ENCODE data around the gene LRRC14B. TPM values are rescaled to one million over a fixed set of nuclear protein-coding genes. Genes with fewer than 3 reads are reported as not detected.

Gene LRRC14B
- polyA plus RNA-seq (2014; cell fraction: cytosol; rRNA removed): 0.14 and 0.38 TPM in 2 replicates
- polyA plus RNA-seq (2014; cell fraction: nucleus; rRNA removed): not detected in 2 replicates

DNA sequence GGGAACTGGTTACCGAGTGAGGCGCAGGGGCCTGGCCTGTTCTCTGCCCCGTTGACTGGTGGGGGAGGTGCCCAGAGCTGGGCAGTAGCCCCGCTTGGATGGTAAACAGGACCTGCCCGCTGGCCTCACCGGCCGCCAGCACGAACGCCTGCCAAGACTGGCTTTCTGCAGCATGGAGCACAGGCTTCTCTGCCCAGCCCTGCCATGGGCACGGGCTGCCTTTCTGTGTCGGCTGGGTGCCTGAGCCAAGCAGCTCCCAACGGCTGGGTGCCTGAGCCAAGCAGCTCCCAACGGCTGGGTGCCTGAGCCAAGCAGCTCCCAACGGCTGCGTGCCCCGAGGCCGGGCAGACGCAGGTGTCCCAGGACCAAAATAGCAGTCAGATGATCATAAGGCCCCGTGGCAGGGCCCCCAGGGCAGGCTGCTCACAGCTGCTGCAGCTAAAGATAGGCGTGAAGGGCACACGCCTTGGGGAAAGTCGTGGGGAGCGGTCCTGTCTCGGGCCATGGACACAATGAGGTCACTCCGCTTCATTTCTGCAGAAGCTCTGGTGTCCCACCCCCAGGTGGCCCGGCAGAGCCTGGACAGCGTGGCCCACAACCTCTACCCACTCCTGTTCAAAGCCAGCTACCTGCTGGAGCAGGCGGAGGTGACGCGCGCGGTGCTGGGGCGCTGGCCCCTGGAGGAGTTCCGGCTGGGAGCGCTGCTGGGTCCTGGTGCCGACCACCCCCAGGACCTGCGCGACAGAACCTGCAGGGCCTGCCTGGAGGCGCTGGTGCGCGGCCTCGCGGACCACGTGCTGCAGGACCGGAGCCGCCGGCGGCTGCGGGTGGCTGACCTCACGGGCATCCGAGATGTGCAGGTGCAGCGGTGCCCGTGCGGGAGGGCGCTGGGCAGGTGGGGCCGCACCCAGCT lies at the start of gene LRRC14B:
TSS of gene LRRC14B (plus strand) at position 460 of the 913 bp plus-strand sequence. CDS start at position 504, 44 bp downstream.
- no peak for DNase-seq (ENCODE audit: low spot score)

DNA sequence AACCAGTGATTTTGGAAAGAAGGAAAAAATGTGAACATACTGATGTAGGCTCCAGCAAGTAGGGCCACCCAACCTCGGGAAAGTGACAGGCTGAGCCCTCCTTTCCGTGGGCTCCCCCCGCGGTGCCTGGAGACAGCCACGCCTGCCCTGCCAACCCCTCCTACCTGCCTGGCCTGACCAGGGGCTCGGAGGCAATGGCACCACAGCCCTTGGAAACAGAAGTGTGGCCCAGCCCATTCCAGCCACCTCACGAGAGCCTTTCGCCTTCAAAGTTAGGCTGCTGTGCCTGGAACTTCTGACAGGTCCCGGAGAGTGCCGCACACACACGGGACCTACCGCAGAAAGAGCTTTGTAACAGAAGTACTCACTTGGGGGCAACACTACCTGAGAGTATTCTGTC lies 49.5 kb upstream of the LRRC14B start:
- no peak for DNase-seq (ENCODE audit: low spot score)

DNA sequence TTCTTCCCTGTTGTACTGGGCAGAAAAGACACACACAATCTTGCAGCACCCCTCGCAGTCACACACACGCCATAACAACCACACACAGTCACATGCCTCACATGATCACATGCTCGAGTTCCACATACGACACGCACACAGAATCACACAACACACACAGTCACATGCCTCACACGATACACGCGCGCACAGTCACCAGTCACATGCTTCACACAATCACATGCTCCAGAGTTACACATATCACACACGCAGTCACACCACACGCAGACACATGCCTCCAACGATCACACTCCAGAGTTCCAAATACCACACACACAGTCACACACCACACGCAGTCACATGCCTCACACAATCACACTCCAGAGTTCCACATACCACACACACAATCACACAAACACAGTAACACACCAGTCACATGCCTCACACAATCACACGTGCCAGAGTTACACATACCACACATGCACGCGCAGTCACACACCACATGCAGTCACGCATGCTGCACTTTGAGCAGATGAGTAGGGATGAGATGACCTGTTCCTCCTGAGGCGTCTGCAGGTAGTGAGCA lies 49.0 kb upstream of the LRRC14B start:
- DNase-seq (ENCODE audit: low spot score): no peak

DNA sequence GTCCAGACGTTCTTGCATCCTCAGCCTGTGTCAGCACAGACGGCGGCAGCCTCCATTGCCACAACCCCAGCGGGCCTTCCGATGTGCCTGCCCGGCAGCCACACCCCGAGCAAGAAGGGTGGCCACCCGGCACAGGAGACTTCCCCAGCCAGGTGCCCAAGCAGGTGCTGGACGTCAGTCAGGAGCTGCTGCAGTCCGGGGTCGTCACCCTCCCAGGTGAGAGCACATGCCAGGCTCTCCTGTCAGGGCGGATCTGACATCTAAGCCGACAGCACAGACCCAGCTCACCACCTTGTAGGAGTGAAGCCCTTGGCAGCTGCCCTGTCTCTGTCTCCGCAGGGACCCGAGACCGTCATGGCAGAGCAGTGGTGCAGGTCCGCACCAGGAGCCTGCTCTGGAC lies 48.3 kb upstream of the LRRC14B start:
- DNase-seq (ENCODE audit: low spot score): no peak

- no peak for DNase-seq (ENCODE audit: low spot score)
Measured at GRCh38 chr5:144941-145340, 46.4 kb upstream of the LRRC14B start.

DNA sequence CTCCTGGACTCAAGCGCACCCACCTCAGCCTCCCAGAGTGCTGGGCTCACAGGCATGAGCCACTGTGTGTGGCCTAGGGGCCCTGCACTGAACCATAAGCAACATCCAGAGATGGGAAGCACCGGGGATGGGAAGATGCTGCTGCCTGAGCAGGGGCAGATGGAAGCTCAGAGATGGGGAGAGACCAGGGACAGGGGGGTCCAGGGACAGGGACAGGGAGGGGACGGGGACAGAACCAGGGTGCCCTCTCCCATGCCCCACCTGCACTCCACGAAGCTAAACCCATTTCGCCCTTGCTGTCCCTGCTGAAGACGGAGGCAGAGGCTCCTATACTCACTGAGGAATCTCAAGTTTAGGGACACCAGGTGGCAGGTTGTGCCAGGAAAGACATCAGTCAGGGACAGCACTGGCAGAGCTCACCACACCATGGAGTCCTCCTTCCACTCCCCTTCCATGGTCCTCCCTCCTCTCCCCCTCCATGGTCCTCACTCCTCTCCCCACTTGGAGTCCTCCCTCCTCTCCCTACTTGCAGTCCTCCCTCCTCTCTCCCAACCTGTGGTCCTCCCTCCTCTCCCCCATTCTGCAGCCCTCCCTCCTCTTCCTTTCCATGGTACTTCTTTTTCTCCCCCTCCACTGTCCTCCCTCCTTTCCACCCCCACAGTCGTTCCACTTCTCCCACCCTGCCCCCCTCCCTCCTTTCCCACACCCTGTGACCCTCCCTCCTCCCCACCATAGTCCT lies 45.5 kb upstream of the LRRC14B start:
- DNase-seq (ENCODE audit: low spot score): no peak

- DNase-seq (ENCODE audit: low spot score): no peak
Measured at GRCh38 chr5:147751-148150, 43.5 kb upstream of the LRRC14B start.

GRCh38 chr5:149745-150485 lies 41.4 kb upstream of the LRRC14B start:
- no peak for DNase-seq (ENCODE audit: low spot score)

GRCh38 chr5:150746-151145 lies 40.5 kb upstream of the LRRC14B start:
- DNase-seq (ENCODE audit: low spot score): no peak

DNA sequence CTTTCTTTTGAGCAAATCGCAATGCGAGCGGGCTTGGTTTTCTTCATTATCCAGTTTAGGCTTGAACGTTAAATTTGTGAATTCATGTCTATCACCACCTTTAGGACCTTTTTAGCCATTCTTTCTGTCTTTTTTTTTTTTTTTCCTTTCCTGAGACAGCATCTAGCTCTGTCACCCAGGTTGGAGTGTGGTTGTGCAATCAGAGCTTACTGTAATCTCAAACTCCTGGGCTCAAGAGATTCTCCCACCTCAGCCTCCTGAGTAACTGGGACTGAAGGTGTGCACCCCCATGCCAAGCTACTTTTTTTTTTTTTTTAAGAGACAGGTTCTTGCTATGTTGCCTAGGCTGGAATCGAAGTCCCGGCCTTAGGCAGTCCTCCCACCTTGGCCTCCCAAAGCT lies 39.2 kb upstream of the LRRC14B start:
- no peak for DNase-seq (ENCODE audit: low spot score)

DNA sequence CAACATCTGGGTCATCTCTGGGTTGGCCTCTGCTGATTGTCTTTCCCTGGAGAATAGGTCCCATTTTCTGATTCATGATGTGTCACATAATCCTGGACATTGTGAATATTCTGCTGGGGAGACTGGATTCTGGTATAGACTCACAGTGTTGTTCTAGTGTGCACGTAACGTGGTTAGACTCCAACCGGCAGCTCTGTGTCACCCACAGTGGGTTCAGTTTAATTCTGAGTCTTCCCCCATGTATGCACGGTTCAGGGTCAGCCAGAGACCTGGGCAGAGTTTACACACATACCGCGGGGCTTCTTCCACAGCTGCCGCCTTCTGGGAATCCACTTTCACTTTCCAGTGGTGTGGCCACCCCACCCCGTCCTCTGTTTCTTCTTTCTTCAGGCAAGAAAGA lies 38.0 kb upstream of the LRRC14B start:
- no peak for DNase-seq (ENCODE audit: low spot score)

DNA sequence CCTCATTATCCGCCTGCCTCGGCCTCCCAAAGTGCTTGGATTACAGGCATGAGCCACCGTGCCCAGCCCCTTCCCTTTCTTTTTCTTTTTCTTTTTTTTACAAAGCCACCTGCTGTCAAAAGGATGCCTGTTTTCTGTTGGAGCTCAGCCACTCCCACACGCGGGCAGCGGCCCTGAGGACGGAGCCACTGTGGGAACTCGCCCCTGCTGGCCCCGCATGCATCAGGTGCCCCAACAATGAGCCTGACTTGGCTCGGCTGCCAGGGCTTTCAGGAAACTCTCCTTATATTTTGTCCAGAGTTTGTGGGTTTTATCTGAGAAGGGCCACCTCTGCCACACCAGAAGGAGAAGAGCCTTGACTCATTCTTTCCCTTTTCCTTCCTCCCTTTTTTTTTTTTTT lies 37.1 kb upstream of the LRRC14B start:
- DNase-seq (ENCODE audit: low spot score): no peak

DNA sequence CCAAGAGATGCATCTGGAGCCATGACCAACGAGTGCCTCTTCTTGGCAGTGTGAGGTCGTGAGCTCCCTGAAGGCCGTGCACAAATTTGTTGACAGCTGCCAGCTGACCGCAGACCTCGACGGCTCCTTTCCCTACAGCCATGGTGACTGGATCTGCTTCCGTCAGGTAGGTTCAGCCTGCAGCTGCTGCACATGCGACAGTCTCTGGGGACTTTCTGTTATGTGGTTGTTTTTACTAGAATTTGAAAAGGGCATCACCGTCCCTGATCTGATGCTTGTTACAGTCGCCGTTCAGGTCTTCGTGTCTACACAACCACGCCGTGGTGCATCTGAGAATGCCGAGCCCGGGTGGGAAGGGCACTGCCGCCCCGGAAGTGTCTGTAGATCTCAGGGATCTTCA lies 36.5 kb upstream of the LRRC14B start:
- DNase-seq (ENCODE audit: low spot score): no peak

GRCh38 chr5:155651-156410 lies 35.5 kb upstream of the LRRC14B start:
- DNase-seq (ENCODE audit: low spot score): no peak

DNA sequence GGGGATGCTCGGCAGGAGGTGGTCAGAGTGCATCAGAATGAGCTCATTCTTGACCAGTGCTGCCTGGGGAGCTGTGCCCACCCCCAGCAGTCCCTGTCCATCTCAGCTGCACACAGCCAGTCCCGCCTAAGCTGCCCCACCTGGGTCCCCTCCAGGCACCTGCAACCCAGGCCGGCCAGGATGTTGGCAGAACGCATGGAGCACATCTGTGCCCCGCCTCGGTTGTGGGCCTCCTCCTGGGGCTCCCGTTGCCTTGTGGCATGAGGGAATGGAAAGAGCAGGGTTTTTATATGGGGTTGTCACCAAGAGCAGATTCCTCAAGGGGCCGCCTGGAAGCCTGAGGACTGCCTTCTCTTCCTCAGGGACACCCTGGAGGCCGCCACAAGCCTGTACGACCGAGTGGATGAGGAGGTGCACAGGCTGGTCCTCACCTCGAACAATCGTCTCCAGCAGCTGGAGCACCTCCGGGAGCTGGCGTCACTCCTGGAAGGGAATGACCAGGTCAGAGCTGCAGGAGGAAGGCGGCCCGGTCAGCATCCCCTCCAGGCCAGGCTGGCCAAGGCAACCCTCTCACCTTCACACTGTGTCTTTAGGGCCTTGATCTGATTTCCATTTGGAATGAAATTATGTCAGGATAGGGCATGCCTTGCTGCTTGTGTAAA lies 34.8 kb upstream of the LRRC14B start:
- DNase-seq (ENCODE audit: low spot score): no peak

DNA sequence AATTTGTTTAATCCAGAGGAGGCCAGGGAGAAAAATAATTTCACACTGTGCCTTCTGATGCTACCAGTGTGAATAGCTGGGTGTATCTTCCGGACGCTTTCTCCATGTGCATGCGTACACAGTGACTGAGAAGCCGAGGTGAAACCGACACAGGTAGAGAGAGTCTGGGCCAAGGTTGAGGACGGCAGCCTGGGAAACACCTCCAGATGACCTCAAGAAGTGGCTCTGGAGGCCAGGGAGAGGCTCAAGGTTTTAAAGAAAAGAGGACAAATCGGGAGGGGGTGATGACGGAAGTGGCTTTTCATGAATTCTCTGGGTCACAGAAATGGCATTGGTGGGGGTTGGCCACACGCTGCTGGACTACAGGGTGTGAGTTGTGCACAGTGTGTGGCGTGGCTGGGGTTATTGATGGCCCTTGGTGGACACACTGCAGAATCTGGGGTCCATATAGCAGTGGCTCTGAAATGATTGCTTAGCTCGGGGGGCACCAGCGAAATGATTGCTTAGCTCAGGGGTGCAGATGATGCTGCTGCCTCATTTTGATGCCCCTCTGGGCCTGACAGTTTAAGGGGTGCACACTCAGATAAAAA lies 34.1 kb upstream of the LRRC14B start:
- no peak for DNase-seq (ENCODE audit: low spot score)

DNA sequence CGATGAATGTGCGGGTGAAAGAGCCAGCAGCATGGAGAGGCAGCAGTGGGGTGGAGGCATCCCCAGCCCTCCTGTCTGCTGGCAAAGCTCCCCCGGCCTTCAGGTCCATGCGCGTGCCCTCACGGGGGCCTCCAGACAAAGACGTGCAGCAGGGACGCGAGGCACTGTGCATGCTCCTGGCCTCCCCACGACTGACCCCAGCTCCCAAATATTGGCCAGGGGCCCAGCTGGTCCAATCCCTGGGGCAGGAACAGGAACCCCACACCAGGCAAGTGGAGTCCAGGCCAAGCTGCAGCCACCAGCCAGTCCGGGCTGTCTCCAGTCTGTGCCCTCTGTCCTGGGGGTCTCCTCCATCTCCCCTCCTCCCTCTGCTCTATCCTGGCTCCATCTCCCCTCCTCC lies 33.5 kb upstream of the LRRC14B start:
- DNase-seq (ENCODE audit: low spot score): no peak

DNA sequence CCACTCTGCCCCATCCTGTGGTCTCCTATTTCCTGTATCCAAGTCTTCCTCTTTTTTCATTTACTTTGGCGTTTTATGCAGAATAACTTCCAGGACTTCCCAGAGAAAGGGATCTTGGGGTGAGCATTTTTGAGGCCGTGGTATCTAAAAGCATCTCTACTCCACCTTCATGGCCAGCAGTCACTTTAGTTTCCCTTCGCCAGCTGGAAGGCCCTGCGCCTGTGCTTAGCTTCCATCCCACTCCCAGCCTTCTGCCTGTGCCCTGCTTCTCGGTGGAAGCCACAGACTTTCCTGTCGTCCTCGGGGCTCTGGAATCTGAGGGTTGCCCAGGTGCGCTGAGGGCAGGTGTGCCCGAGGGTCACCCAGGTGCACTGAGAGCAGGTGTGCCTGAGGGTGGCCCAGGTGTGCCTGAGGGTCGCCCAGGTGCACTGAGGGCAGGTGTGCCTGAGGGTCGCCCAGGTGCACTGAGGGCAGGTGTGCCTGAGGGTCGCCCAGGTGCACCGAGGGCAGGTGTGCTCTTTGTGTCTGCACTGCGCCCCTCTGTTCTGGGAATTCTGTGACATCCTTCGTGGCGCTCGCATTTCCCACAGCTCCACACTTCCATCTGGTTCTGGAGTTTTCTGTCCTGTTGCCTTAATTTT lies 32.4 kb upstream of the LRRC14B start:
- DNase-seq (ENCODE audit: low spot score): no peak

- no peak for DNase-seq (ENCODE audit: low spot score)
Measured at GRCh38 chr5:159448-160172, 31.7 kb upstream of the LRRC14B start.
